ENCODE data around the gene ZNF181.

Gene ZNF181

DNA sequence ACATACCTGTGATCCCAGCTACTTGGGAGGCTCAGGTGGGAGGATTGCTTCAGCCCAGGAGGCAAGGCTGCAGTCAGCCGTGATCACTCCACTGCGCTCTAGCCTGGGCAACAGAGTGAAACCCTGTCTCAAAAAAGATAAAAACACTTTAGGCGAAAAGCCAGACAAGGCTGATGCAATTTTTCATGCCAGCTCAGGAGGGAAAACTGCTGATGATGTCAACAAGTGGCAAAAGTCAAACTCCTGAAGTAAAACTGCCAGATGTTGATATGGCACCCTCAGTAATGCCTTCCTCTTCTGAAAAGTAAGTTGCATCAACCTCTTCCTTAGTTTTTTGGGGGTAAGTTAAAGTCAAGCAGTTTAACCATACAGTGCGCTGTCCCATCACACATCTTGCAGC lies 23.4 kb downstream of the ZNF181 start:
- no peak for DNase-seq (ENCODE audit: low read depth in 1 of 2, low spot score in 1 of 2)

DNA sequence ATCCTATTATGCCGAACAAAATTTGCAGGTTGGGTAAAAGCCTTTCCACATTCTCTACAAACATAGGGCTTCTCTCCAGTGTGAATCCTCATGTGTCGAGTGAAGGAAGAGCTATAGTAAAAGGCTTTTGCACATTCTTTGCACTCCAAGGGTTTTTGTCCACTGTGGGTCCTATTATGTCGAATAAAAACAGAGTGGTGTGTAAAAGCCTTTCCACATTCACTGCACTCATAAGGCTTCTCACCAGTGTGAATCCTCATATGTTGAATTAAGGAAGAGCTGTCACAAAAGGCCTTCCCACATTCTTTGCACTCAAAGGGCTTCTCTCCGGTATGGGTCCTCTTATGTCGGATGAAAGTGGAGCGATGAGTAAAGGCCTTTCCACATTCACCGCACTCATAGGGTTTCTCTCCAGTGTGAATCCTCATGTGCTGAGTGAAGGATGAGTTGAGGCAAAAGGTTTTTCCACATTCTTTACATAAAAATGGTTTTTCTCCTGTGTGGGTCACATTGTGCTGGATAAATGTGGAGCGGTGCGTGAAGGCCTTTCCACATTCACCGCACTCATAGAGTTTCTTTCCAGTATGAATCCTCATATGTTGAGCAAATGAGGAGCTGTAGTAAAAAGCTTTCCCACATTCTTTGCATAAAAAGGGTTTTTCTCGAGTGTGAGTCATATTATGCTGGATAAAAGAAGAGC lies 25.3 kb downstream of the ZNF181 start:
- DNase-seq (ENCODE audit: low read depth in 1 of 2, low spot score in 1 of 2) = no peak

DNA sequence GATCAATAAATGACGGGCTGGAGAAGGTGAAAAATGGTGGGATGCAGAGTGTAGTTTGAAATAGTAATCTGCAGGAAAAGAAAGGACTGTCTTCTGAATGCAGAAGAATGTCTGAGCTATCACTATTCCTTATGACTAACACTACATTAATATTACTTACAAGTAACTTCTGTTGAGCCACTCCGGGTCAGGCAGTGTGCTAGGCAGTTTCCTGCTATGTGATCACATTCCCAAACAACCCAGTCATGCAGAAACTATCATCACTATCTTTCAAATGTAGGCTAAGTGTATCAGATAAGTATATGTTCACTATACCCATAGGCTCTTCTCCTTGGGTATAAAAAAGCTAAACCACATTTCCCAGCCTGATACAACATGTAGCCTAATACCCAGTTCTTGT lies 32.3 kb downstream of the ZNF181 start:
- DNase-seq (ENCODE audit: low read depth in 1 of 2, low spot score in 1 of 2) = no peak

DNA sequence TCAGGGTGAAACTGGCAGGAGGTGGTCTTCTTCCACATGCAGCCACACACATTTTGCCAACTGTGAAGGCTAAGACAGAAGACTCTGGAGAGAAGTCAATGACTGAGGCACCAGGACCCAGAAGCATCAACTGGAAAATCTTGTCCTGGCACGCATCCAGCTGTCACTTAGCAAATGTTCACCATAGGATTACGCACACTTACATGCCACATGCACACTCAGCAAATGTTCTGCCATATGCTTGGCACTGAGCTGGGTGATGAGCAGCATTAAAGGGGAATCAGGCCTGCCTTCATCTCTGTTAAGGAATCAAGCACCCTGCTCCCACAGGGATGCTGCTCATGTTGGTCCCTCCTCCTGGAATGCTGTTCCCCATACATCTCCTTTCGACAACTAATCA lies 33.9 kb downstream of the ZNF181 start:
- no peak for DNase-seq (ENCODE audit: low read depth in 1 of 2, low spot score in 1 of 2)

DNA sequence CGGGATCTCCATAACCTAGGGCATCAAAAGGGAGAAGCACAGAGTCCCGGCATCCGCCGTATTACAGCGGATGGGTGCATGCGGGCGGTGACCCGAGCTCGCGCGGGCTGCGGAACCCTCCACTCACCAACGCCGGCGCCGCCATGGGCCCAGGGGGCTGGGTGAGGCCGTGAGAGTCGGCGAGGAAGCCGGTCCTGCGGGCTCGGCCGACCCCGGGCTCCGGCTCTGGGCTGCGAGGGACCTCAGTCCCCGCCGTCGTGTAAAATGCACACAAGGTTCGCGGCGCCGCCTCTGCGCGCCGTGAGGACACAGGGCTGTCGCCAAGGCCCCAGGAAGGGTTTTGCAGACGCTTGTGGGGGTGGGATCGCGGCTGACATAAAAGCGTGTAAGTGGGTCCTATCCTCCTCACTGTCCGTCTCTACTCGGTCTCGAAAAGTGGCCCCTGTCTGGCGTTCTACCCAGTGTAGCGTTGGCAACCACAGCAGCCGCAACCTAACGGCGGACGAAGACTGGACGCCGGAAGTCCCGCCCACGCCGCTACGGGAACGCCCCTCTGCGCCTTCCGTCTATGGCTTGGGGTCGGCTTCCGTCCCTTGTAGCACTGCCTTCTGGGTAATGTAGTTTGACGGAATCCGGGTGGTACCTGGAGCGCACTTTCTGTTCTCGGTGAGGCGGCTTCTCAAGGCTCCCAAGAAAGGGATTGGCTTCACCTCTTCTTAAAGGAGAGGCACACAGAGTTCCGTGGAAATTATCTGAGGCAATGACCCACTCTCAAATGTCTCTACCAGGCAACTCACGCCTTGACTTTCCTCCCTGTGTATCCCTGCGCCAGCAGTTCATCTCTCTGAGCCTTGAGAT lies 38.9 kb downstream of the ZNF181 start, which contains the start of gene ZNF599:
Gene ZNF599 (minus strand): TSS at position 519 of the 858 bp plus-strand sequence. CDS start 374 bp downstream, at position 145.
- DNase-seq (ENCODE audit: low read depth in 1 of 2, low spot score in 1 of 2) = peak; percentile 75 to 86

DNA sequence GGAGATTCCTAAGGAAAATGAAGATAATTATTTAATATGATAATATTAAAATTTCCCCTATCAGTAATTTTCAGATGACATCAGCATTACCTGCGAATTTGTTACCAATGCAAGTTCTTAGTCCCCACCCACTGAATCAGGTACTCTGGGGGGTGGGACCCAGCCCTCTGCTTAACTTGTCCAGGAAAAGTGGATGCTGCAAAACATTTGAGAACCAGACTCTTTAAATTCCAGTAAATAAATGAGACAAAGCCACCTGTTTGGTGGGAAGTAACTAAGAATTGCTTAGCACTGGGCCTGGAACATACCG lies 39.5 kb downstream of the ZNF181 start:
- no peak for DNase-seq (ENCODE audit: low read depth in 1 of 2, low spot score in 1 of 2)

DNA sequence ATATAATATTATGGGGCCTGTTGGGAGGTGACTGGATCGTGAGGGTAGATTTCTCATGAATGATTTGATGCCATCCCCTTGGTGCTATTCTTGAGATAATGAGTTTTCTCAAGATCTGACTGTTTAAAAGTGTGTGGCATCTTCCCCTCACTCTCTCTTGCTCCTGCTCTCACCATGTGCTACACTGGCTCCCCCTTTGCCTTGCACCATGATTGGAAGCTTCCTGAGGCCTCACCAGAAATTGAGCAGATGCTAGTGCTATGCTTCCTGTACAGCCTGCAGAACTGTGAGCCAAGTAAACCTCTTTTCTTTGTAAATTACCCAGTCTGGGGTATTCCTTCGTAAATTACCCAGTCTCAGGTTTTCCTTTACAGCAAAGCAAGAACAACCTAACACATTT lies 40.8 kb downstream of the ZNF181 start:
- DNase-seq (ENCODE audit: low read depth in 1 of 2, low spot score in 1 of 2) = no peak

DNA sequence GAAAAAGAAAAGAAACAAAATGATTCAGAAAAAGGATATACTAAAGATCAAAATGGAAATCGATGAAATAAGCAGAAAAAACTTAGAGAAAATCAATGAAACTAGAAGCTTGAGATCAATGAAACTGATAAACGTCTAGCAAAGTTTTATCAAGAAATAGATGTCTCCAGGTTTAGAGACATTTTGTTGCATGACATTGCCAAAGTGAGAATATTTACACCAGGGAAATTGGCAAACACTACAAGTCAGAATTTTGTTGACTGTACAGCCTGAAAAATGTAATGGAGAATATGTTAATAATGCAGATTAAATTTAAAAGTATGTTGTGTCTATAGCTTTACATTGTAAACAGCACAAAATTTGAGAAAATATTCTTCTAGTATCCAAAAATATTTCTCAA lies 44.3 kb downstream of the ZNF181 start:
- no peak for DNase-seq (ENCODE audit: low read depth in 1 of 2, low spot score in 1 of 2)

DNA sequence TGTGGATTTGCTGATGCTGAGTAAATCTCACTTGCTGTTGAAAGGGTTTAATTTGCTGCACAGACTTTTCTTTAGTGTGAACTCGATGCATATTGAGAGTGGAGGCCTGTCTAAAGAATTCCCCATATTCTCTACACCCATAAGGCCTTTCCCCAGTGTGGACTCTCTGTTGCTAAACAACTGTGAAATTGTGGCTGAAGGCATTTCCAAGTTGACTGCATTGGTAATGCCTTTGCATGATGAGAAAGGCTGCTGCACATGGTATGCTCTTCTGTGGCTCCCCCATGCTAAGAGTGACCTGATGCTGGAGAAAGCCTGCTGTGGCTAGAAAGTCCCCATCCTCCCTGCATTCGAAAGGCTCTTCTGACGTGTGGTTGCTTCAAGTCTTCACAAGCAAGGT lies 45.6 kb downstream of the ZNF181 start:
- no peak for DNase-seq (ENCODE audit: low read depth in 1 of 2, low spot score in 1 of 2)

DNA sequence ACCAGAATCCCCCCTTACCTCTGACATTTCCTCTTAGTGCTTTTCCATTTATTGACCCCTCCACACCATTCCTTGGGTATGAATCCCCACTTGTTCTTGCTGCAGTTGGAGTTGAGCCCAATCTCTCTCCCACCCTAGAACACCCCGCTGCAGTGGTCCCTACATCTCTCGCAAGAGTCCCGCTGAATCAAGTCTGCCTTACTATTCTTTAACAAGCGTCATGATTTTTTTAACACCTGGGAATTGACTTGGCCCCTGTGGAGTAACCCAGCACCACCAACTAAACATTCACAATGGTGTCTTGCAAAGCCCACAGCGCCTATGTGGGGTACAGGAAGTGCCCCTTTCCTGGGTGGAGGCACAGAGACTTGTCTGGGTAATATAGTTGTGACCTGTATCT lies 52.2 kb downstream of the ZNF181 start:
- no peak for DNase-seq (ENCODE audit: low read depth in 1 of 2, low spot score in 1 of 2)

DNA sequence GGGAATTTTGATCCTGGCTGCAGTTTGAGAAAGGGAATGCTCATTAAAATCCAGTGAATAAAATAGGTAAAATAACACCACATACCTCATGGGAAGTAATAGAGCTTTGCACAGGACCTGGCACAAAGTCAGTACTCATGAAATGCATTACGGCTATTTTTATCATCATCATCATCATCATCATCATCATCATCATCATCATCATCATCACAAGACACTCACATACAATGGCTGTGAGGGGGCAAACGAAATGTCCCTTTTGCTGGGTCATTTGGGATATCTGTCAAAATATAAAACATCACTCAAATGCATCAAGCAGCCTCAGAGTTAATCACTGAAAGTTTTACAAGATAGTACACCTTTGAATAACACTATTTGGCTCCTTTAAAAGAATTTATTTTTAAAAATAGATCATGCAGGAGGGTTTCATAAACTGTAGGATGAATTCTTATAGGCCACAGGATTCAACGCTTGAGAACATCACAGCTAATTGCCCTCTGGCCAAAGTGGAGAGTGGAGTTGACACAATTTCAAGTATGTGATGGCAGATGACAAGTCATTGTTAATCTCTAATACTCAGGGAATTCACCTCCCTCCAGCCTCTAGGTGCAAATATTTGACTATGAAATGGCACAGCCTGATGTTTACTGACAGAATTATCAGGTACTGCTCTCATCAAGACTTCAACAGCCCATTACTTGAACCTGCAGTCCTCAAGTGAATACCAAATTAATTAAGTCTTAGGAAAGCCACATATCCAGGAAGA lies 53.2 kb downstream of the ZNF181 start:
- DNase-seq (ENCODE audit: low read depth in 1 of 2, low spot score in 1 of 2) = no peak

DNA sequence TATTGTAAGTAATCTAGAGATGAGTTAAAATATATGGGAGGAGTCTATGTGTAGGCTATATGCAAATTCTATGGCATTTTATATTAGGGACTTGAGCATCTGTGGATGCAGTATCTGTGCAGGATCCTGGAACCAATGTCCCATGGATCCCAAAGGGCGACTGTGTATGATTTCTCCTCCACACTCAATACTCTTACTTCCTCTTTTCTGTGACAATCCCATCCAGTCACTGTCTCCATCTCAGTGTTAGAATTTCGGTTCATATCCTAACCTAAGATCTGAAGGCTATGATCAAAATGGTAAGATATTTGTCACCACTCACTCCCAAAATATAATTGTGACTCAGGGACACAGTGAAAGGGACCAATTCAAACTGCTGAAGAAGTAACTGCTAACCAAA lies 54.0 kb downstream of the ZNF181 start:
- no peak for DNase-seq (ENCODE audit: low read depth in 1 of 2, low spot score in 1 of 2)

DNA sequence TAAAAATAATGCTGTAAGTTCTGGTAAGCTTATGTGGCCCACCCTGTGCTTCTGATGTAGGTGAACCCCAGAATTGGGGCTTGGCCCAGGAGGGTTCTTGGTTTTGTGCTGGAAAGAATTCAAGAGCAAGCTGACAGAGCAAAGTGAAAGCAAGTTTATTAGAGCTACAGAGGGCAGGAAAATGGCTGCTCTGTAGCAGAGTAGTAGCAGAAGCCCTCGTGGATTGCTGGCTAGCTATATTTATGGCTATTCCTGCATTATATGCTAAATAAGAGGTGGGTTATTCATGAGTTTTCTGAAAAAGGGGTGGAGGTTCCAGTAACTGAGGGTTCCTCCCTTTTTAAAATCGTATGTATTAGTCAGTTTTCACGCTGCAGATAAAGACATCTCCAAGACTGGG lies 59.5 kb downstream of the ZNF181 start:
- no peak for DNase-seq (ENCODE audit: low read depth in 1 of 2, low spot score in 1 of 2)

DNA sequence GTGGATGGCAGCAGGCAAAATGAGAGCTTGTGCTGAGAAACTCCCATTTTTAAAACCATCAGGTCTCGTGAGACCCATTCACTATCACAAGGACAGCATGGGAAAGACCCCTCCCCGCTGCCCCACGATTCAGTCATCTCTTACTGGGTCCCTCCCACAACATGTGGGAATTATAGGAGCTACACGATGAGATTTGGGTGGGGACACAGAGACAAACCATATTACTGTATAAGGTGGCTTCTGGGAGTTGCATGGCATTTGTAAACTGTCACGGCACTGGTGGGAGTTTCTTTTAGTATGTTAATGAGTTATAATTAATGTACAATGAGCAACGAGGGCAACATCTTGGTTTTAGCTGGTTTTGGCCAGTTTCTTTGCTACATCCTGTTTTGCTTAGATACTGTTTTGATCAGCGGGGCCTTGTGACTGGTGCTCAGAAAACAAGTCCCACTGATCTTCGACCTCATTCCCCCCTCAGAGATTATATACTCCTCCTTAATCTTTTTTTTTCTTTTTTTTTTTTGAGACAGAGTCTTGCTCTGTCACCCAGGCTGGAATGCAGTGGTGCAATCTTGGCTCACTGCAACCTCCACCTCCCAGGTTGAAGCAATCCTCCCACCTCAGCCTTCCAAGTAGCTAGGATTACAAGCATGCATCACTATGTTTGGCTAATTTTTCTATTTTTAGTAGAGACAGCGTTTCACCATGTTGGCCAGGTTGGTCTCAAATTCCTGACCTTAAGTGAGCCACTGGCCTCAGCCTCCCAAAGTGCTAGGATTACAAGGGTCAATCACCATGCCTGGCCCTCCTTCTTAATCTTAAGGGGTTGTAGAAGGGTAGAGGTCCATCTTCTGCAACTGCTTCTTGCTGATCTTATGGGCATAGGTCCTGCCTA lies 60.3 kb downstream of the ZNF181 start:
- no peak for DNase-seq (ENCODE audit: low read depth in 1 of 2, low spot score in 1 of 2)

All from activated CD4-positive, alpha-beta T cell treated with anti-CD3 and anti-CD28 coated beads, Interleukin-2, amount 50 U/mL, for 24 hours (primary cell).